ENCODE measurements around the gene KRTAP19-5.

Gene KRTAP19-5

DNA sequence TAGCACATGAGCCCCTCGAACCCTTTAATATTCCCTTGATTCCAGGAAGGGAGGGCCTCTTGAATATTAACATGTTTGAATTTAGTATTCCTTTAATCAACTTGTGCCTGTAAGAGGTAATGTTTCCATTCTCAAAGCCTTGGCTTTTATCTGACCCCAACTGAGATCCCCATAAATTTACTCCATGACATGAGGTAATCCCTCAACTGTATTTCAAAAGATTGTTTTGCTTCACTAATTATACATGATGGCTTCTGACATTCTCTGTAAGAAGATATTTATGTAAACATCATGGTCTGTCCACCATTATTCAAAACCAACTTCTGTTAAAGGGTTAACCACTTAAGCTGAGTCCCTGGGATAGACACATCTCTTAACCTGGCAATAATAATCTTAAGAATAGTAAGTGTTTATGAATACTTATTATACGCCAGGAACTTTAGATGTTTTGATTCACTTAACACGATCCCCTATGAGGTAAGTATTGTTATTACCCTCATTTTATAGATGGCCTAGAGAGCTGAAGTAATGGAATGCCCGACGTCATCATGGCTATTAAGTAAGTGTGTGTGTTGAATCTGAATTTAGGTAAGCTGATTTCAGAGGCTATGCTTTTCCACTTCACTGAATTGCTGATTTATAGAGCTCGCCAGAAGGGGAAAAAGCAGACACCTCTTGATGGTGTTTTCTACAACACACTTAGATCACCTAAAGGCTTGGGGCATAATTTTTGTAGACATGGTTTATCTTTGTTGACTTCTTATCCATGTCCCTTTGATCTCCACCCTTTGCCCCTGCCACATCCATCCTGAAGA is 32.8 kb downstream of the KRTAP19-5 start:
- DNase-seq (ENCODE audit: low read depth, low spot score): no peak

DNA sequence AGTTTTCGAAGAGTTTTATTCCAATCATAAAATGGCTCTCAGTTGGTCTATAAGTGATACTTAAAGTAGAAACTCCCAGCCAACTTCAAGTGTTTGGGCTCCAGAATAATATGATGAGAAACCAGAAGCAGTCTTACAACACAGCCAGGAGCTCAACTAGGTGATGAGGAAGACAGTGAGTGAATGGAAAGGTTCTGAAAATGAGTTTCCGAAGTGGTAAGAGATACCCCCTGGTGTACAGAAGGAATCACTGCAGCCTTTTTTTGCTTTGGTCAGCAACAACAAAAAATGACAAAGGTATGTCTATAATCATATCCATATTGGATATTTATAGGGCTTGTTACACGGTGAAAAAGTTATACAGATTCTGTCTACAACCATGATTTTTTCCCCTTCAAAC is 38.2 kb downstream of the KRTAP19-5 start:
- CTCF ChIA-PET: no interaction called here
- POLR2A ChIA-PET: no interaction called here
- DNase-seq (ENCODE audit: low read depth, low spot score): no peak
- no peak for TF ChIP-seq CTCF (IDR thresholded peaks at IDR 0.05; ENCODE audit: insufficient read depth, low read length, missing control alignments)
- no peak overlapping the region for H3K4me3 ChIP-seq (ENCODE audit: low read depth, low read length)

More for the DNA sequence above, 32.8 kb downstream of the KRTAP19-5 start:
- TF ChIP-seq CTCF (IDR thresholded peaks at IDR 0.05; ENCODE audit: insufficient read depth, low read length, missing control alignments): no peak
- POLR2A ChIA-PET: no interaction called here
- CTCF ChIA-PET: no interaction called here
- no peak overlapping the region for H3K4me3 ChIP-seq (ENCODE audit: low read depth, low read length)
